ENCODE results near the gene MTA1.

GRCh38 chr14:105507247-105507646 lies 87.6 kb downstream of the MTA1 start:
- TF ChIP-seq EZH2 (IDR thresholded peaks at IDR 0.05; ENCODE audit: insufficient read depth, poor library complexity, severe bottlenecking) (no peak), EZH2phosphoT487 (IDR thresholded peaks at IDR 0.05; ENCODE audit: insufficient read depth, low read depth) (no peak)
